ENCODE data around the gene RPAP2. TPM values are rescaled to one million over a fixed set of nuclear protein-coding genes. Genes with fewer than 3 reads are reported as not detected.
"Not testable (repeated sequence)": the region's sequence is repeated elsewhere in the genome, so short reads cannot be mapped to it uniquely, and the experiment has no call there.

Gene RPAP2
- total RNA-seq, 1 donor from 2014 or later = 22.5 TPM

GRCh38 chr1:92363401-92363800, 64.5 kb downstream of the RPAP2 start:
- intact Hi-C loops (cut with DNase I) = no loop called here
- ATAC-seq (no peak), DNase-seq (ENCODE audit: missing footprints) (no peak)

- no peak for ATAC-seq
- no peak for DNase-seq (ENCODE audit: missing footprints)
- intact Hi-C loops (cut with DNase I) = no loop called here
These were observed 66.7 kb downstream of the RPAP2 start for GRCh38 chr1:92365378-92366039.

DNA sequence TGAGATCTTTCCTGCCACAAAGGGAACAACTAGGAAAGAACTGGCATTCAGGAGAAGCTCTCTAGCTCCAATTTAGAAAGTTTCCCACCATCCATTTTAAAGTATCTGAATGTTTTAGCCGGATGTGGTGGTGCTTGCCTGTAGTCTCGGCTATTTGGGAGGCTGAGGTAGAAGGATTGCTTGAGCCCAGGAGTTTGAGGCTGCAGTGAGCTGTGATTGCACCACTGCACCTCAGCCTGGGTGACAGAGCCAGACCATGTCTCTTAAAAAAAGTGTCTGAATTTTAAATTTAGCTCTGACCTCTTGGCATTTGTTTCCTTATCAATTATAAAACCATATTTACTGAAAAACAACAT, 67.2 kb downstream of the RPAP2 start:
- ATAC-seq = no peak
- intact Hi-C loops (cut with DNase I) = no loop called here
- DNase-seq (ENCODE audit: missing footprints) = no peak

DNA sequence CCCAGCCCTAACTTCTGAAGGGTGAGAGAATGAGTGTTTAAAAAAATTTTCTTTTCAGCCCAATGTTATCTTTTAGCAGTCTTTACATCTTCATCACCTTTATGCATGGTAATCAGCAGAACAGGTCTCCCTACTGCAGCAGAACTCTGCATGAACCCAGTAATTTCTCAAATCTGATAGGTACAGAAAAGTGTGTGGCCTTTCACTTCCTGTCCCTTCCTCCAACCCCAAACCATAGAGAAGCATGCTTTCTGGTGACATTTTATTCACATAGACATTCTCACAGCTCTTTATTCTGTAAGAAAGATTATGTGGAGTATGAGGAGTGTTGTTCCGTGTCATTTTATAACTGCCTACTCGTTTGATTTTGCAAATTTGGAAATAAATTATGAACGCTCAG, 68.6 kb downstream of the RPAP2 start:
- no peak for ATAC-seq
- intact Hi-C loops (cut with DNase I) = no loop called here

GRCh38 chr1:92372164-92372563, 73.3 kb downstream of the RPAP2 start:
- ATAC-seq (no peak), DNase-seq (ENCODE audit: missing footprints) (no peak)
- intact Hi-C loops (cut with DNase I) = no loop called here

More for the DNA sequence above, 68.6 kb downstream of the RPAP2 start:
- no peak for DNase-seq (ENCODE audit: missing footprints)

- no peak for DNase-seq (ENCODE audit: missing footprints)
- ATAC-seq = no peak
- intact Hi-C loops (cut with DNase I) = no loop called here
These were observed 75.4 kb downstream of the RPAP2 start for GRCh38 chr1:92374223-92374622.

GRCh38 chr1:92376345-92376744, 77.5 kb downstream of the RPAP2 start:
- ATAC-seq (no peak), DNase-seq (ENCODE audit: missing footprints) (no peak)
- intact Hi-C loops (cut with DNase I) = no loop called here

GRCh38 chr1:92377991-92378390, 79.1 kb downstream of the RPAP2 start:
- ATAC-seq; intact Hi-C loops (cut with DNase I); DNase-seq (ENCODE audit: missing footprints): not testable (repeated sequence)

GRCh38 chr1:92380867-92381266, 82.0 kb downstream of the RPAP2 start:
- intact Hi-C loops (cut with DNase I) = no loop called here
- no peak for ATAC-seq
- DNase-seq (ENCODE audit: missing footprints) = no peak

DNA sequence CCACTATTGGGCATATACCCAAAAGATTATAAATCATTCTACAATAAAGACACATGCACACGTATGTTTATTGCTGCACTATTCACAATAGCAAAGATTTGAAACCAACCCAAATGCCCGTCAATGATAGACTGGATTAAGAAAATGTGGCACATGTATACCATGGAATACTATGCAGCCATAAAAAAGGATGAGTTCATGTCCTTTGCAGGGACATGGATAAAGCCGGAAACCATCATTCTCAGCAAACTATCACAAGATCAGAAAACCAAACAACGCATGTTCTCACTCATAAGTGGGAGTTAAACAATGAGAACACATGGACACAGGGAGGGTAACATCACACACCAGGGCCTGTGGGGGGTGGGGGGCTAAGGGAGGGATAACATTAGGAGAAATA, 95.1 kb downstream of the RPAP2 start:
- ATAC-seq; DNase-seq (ENCODE audit: missing footprints); intact Hi-C loops (cut with DNase I): not testable (repeated sequence)

DNA sequence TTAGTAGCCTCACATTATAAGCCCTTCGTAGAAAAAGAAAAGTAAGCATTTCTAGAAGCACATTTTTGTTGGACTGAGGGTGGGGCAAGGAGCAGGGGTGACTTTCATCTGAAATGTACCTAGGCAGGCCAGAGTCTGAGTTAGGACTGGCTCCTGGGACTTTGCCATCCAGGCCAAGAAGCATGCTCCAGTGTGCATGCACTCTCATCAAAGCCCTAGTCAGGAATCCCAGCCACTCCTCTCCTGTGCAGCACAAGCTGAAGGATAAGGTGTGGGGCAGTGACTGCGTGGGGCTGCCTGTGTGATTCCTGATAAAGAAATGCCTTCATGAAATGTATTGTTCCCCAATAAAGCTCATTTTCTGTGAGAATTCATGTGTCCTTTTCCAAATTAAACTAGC, 99.7 kb downstream of the RPAP2 start:
- intact Hi-C loops (cut with DNase I) = no loop called here
- ATAC-seq (no peak), DNase-seq (ENCODE audit: missing footprints) (no peak)

DNA sequence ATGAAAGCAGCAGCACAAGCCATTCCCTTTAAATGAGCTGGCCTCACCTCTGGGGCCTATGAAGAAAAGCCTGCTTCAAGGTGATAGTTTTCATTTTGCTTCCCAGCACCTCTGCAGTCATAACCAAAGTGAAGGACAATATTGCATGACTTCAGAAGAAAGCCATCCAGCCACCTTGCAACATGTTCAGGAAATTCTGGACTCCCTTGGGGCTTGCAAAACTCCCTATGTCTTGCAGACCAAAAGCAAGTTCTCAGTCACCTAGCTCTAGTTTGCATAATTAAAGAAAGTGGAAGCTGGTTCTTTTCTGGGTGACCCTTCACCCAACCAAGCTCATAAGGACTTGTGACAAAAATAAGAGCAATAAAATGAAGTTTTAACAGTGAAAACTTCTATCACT, 100.2 kb downstream of the RPAP2 start:
- DNase-seq (ENCODE audit: missing footprints) (no peak), ATAC-seq (no peak)
- intact Hi-C loops (cut with DNase I) = no loop called here

GRCh38 chr1:92404661-92405060, 105.8 kb downstream of the RPAP2 start:
- intact Hi-C loops (cut with DNase I) = no loop called here
- ATAC-seq (no peak), DNase-seq (ENCODE audit: missing footprints) (no peak)

DNA sequence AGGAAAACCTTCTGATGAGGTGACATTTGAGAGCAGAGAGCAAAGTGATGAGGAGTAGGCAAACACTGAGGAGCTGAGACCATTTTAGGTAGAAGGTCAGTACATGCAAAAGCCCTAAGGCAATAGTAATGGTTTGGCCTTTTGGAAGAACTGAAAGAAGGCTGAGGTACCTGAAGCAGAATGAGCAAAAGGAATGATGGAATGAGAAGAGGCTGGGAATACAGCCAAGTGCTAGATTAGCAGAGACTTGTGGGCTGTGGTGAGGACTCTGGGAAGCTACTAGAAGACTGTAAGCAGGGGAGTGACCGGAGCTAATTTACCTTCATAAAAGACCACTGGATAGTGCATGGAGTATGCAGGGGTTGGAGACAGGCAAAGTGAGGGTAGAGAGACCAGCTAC, 110.0 kb downstream of the RPAP2 start:
- intact Hi-C loops (cut with DNase I) = no loop called here
- ATAC-seq = no peak
- no peak for DNase-seq (ENCODE audit: missing footprints)

GRCh38 chr1:92409946-92410549, 111.2 kb downstream of the RPAP2 start:
- intact Hi-C loops (cut with DNase I) = no loop called here
- no peak for DNase-seq (ENCODE audit: missing footprints)
- no peak for ATAC-seq

DNA sequence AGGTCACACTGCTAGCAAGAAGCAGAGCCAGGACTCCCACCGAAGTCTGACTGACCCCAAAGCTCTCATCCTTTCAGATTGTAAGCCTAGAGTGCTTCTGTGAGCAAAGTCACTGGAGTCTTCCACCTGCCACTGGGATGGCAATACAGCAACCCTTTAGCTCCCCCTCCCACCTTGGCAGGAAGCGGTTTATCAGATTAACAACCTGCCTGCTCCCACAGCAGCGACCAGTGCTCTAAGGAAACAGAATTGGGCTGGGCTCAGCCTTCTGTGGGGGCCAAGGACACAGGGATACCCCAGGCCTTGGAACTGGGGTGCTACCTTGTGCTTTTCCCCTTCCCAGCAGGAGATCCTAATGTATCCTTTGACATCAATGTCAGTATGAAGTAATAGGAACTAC, 111.8 kb downstream of the RPAP2 start:
- no peak for ATAC-seq
- intact Hi-C loops (cut with DNase I) = no loop called here
- DNase-seq (ENCODE audit: missing footprints) = no peak

- intact Hi-C loops (cut with DNase I) = no loop called here
- no peak for DNase-seq (ENCODE audit: missing footprints)
- no peak for ATAC-seq
These were observed 112.7 kb downstream of the RPAP2 start for GRCh38 chr1:92411511-92411910.

GRCh38 chr1:92419642-92420041, 120.8 kb downstream of the RPAP2 start:
- ATAC-seq (no peak), DNase-seq (ENCODE audit: missing footprints) (no peak)
- intact Hi-C loops (cut with DNase I) = no loop called here

DNA sequence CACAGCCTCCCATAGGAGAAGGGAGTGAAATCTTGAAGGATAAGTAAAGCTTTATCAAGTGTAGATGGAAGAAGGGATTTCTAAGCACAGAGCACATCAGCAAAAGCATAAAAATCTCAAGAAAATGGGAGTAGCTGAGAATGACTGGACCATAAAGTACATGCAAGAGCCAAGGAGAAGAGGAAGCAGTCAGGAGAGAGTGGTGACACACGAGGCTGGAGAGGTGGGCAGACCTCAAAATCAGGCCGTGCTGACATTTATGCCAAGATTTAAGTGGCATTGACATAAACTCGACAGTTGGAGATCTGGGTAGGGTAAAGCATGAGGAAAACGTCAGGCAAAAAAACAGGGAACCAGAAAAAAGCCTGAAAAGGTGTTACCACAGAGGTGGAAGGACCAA, 125.5 kb downstream of the RPAP2 start:
- ATAC-seq (no peak), DNase-seq (ENCODE audit: missing footprints) (no peak)
- intact Hi-C loops (cut with DNase I) = no loop called here

DNA sequence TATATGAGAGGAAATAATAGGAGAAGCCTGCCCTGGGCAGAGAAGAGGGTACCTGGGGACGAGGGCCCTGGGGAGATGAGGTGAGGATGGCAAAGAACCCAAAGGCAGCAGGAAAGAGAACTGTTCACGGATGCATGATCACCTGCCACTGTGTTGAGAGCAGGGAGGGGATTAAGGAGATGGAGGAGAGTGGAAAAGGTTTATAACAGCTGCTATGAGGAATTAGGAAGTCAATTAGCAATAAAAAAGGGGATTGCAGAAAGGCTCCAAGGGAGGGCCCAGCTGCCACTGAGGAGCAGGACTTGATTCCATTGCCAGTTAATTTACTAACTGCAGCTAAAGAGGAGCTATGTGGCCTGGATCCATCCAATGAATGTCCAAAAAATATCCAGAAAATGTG, 126.8 kb downstream of the RPAP2 start:
- intact Hi-C loops (cut with DNase I) = no loop called here
- ATAC-seq (no peak), DNase-seq (ENCODE audit: missing footprints) (no peak)

- ATAC-seq (no peak), DNase-seq (ENCODE audit: missing footprints) (no peak)
- intact Hi-C loops (cut with DNase I) = no loop called here
These were observed 131.2 kb downstream of the RPAP2 start for GRCh38 chr1:92430030-92430429.
